Superior temporal gyrus (tissue), 1 donor: ENCODE data around the gene ASB2.
A peak's percentile ranks its signal among the peaks of the same experiment; 100 is the strongest.

Experiments
- DNase-seq: peaks from one replicate; pipeline ENCODE4 v3.0.0-alpha.2; 2016; ENCODE audit errors: extremely low spot score

Gene ASB2

GRCh38 chr14:93976477-93977057 lies at the start of gene ASB2:
Gene ASB2, minus strand, starts transcription at chr14:93976570. Its CDS starts 12,031 bp downstream, at chr14:93964539.
- DNase-seq: no peak

DNA sequence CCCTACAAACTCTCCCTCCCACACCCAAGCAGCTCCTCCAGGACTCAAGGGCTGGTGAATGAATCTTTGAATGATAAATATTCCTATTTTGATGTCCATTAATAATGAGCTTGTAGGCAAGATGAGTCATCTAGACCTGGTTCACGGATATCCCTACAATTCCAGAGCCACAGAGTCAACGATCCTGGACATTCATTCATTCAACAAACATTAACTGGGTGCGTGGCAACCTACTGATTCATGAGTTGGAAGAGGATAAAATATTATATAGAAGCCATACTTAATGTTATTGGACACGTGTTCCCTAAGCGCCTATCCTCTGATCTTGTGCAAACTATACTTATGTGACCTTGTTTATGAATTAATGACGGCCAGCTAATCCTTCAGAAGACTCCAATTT lies 49.4 kb upstream of the ASB2 start:
- no peak for DNase-seq

DNA sequence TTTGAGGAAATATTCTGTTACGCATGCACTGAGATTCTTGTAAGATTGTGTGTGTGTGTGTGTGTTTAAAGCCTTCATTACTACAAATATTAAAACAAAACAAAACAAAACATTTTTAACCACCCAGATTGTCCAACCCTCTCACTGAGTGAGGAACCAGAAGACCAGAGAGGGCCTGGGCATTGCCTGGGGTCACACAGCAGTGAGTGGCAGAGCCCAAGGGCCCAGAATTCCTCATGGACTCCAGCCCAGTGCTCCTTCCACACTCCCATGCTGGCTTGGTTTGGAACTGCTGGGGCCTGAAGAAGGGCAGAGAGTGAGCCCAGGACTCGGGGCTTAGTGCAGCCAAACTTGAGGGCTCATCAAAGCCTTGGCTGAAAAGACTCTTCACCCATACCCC lies 48.2 kb upstream of the ASB2 start:
- no peak for DNase-seq

GRCh38 chr14:94022532-94023411 lies 46.4 kb upstream of the ASB2 start:
- DNase-seq: no peak

DNA sequence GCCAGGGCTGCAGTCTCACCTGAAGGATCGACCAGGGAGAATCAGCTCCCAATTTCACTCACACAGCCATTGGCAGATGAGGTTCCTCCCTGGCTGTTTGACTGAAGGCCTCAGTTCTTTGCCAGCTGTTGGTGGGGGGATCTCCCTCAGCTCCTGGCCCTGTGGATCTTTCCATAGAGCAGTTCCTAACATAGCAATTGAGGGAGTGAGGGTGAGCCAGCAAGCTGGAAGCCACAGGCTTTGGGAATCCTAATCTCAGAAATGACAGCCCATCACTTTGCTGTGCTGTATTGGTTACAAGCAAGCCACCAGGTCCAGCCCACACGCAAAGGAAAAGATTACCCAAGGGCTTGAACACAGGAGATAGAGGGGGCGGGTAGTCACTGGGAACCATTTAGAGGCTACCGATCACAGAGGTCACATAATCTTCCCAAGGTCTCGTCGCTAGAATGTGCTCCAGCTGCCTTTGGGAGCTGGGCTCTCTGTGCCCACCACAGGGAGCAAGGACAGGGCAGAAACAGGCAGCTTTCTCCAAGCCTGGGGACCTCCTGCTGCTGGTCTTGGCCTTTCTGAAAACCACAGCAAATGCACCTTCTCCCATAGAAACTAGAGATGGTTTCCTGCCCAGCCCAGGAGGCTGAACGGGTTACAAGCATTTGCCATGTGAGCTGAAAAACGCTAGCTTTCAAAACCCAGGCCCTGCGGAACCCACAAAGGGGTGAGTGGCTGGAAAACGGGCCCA lies 45.2 kb upstream of the ASB2 start:
- no peak for DNase-seq

DNA sequence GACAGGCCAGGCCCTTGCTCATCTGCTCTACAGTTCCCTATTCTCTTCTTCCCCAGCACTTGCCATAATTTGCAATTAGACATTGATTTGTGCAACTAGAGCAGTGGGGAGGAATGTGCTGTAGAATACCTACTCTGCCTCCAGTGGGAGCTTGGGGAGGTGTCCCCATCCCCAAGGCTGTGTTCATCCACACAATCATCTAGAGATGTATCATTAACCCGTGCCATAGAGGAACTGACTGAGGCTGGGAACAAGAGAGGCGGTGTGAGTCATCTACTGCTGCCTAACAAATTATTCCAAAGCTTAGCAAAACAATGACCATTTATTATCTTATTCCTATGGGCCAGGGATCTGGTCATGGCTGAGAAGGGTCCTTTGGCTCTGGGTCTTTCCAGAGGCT lies 44.6 kb upstream of the ASB2 start:
- DNase-seq: no peak

- no peak for DNase-seq
Observed at GRCh38 chr14:94020267-94020666, 43.9 kb upstream of the ASB2 start.

GRCh38 chr14:94019329-94019728 lies 43.0 kb upstream of the ASB2 start:
- DNase-seq: no peak

- no peak for DNase-seq
Observed at GRCh38 chr14:94018308-94018707, 41.9 kb upstream of the ASB2 start.

DNA sequence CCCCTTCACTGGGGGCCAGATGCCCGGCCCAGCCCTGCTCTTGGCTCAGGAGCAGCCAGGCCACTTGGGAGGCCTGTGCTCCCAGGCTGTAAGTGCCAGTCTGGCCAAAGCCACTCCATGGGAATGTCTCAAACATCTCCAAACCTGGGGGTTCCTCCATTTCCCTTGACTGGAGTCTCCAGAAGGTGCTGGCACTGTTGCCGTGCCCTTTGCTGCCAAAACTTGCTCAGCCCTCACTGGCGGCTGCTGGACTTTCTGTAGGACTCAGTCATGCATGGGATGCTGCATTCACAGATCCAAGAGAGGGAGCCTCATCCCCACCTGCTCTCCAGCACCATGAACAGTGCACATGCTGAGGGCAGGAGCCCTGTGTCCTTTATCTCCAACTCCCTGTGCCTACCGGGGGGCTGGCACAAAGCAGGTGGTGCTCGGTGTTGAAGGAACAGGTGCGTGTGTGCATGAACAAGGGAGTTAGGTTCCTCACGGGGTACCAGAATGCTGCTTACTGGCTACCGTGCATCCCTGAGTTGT lies 40.1 kb upstream of the ASB2 start:
- DNase-seq: no peak

DNA sequence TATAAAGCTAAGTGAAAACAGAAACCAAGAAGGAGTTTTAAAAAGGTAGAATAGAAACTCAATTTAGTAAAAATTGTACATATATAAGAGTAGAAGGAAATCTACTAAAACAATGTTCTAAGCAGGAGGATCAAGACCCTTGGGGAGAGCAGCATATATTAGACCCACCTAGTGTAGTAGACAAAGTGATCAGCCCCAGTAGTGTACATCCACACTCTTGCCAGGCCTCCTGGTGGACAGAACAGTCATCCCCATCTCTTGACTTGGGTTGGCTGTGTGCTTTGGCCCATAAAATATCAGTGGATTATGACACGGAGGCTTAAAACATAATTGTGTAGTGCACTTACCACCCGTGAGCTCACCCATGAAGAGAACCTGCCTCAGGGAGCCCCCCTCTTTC lies 38.9 kb upstream of the ASB2 start:
- DNase-seq: no peak

- no peak for DNase-seq
Observed at GRCh38 chr14:94014382-94014781, 38.0 kb upstream of the ASB2 start.

GRCh38 chr14:94011795-94012194 lies 35.4 kb upstream of the ASB2 start:
- no peak for DNase-seq

DNA sequence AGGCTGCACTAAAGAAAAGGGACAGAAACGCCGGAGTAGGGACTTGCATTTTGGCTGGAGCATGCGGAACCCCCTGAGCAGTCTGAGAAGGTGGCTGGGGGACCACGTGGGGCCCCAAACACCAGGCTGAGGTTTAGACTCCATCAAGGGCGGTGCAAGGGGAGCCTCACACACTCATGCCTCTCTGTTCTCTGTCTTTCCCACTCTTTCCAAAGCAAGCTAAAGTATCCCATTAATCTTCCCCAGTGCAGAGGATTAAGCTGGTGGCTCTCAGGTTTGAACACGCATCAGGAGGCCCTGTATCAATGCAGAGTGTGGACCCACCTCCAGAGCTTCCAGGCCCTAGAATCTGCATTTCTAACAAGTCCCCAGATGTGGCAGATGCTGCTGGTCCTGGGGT lies 34.3 kb upstream of the ASB2 start:
- DNase-seq: no peak

DNA sequence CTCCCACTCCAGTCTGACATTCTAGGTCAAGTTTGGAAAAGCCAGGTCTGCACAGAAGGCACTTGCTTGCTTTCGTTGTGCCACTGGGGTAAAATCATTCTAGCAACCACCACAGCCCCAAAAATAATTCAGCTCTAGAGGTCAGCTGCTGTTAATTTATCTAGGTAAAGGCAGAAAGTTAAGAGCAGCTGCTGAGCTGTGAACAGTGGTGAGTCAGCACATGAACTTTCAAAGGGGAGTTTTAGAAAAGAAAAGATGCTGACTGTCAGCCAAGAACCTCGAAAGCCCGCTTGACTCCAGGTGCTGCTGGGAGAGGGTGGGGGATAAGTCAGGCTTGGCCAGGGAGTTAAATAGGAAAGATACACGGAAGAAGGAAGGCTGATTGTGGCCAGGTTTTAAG lies 33.4 kb upstream of the ASB2 start:
- no peak for DNase-seq

DNA sequence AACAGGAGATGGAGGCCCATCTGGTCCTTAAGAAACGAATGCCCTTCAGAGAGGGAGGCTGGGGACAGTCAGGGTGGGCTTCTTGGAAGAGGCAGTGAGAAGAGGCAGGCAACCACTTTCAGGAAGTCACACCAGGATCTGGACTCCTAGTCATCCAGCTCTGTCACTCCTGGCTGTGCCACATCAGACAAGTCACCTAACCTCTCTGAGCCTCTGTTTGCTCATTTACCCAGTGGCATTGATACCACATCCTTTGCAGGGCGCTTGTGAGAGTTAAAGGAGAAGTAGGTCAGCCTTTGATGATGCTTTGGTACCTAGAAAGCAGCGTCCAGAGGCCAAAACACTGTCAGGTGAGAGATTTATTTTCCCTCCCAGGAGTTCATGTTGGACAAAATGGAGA lies 31.9 kb upstream of the ASB2 start:
- DNase-seq: no peak

GRCh38 chr14:94005324-94006073 lies 29.1 kb upstream of the ASB2 start:
- DNase-seq: no peak

DNA sequence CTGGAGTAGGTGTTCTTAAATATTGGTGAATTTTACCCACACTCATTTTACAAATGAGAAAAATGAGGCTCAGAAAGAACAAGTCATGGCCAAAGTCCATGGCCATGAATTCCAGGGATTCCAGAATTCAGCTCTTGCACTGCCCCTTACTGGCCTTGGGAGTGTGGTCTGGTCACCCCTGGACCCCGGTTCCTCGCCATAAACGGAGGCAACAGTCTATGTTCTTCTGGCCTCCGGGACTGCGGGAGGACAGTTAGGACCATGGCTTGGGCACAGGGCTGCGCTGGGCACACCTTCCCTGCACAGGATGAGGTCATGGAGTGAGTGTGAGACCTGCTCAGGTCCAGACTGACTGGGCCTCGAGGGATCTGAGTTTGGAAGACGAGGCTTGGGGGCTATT lies 27.6 kb upstream of the ASB2 start:
- no peak for DNase-seq

GRCh38 chr14:94003397-94003796 lies 27.0 kb upstream of the ASB2 start:
- DNase-seq: no peak

DNA sequence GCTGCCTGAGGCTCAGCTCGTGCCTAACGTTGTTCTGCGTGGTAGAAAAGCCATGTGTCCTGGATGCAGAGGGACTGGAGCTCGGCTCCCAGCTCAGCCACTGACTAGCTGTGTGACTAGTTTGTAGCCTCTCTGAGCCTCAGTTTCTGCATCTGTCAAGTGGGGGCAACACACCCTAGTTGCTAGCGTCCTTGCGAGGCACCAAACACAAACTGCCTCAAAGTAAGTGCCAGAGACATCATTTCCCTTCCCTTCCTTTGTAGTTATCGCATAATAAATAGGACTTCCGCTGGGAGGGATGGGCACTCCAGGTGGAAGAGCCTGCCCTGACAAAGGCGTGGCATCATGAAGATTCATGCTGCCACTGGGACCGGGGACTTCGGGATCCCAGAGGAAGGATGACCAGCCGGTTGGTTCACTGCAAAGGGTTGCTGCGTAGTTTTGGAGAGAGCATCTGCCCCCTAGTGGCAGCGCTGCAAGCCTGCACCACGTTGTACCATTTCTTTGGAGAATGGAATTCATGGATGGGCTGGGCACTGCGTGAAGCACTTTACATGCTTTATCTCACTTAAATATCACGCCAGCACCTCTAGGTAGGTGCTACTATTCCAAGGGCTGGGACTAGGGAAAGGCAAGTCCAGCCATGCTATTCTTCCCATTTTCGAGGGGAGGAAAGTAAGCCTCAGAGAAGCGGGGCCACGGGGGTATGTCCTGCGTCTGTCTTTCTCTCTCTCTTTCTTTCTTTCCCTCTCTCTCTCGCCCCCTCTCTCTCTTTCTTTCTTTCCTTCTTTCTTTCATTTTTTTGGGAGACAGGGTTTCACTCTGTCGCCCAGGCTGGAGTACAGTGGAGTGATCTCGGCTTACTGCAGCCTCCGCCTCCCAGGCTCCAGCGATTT lies 25.4 kb upstream of the ASB2 start:
- peak; percentile 88 for DNase-seq

DNA sequence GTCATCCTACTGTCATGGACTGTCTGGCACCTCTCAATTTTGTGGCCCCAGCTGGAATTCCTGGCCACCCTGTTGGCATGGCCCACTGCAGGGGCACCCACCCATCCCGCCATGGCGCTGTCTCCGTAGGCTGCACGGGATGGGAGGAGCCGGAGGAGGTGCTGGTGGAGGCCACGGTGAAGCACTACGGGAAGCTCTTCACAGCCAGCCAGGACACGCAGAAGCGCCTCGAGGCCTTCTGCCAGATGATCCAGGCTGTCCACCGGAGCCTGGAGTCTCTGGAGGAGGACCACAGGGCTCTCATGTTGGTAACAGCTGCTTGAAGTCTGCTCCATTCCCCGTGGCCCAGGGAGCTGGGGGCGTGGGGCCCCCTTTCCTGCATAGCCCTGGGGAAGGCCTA lies 24.6 kb upstream of the ASB2 start:
- no peak for DNase-seq
